ENCODE measurements around the gene TMEM44. TPM values are rescaled to one million over a fixed set of nuclear protein-coding genes. Genes with fewer than 3 reads are reported as not detected.
A peak's percentile ranks its signal among the peaks of the same experiment; 100 is the strongest.

TMEM44 gene
- total and polyA plus RNA-seq, 9 of the 15 experiments (the other 6 are each of a cell fraction or from before 2014, with no cell fraction given) = 0.53 to 18.1 (median 11.3) TPM

DNA sequence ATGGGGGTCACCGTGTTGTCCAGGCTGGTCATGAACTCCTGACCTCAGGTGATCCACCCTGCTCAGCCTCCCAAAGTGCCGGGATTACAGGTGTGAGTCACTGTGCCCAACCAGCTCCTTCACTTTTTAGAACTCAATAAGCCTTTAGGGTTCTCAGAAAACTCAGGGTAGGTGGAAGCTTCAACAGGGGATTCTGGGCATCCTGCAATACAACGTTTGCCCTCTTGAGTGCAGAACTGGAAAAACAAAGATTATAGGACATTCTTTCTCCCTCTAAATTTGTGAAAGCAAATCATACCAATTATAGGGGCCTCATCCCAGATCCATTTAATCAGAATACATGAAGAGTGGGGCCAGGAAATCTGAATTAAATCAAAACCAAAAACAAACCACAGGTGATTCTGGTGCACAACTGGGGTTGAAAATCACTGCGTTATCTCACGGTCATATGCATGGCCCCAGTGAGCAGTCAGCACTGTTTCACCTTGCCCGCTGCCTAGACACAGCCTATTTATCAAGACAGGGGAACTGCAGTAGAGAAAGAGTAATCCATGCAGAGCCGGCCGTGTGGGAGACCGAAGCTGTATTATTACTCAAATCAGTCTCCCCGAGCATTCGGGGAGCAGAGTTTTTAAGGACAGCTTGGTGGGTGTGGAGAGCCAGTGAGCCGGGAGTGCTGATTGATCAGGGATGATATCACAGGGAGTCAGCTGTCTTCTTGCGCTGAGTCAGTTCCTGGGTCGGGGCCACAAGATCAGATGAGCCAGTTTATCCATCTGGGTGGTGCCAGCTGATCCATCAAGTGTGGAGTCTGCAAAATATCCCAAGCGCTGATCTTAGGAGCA is 58.4 kb downstream of the TMEM44 start (continued):
- TF ChIP-seq HNRNPL (IDR thresholded peaks at IDR 0.05; ENCODE audit: low read depth, low read length) (no peak), HDAC2 (IDR thresholded peaks at IDR 0.05) (peak; percentile 92), HNRNPUL1 (IDR thresholded peaks at IDR 0.05; ENCODE audit: low read length) (no peak), SIN3A (IDR thresholded peaks at IDR 0.05; ENCODE audit: borderline replicate concordance in 2 of 2, control insufficient read depth in 1 of 2, low read depth in 2 of 2, low read length in 2 of 2) (no peak), SMARCE1 (IDR thresholded peaks at IDR 0.05) (peak; percentile 88), SRF (CRISPR knock-in tag; IDR thresholded peaks at IDR 0.05) (no peak), KDM1A (IDR thresholded peaks at IDR 0.05) (peak; percentile 99), FOXJ2 (tag; IDR thresholded peaks at IDR 0.05) (no peak), ZNF134 (CRISPR knock-in tag; conservative IDR thresholded peaks at IDR 0.05) (no peak), KAT8 (IDR thresholded peaks at IDR 0.05; ENCODE audit: low read depth) (no peak), CHD1 (IDR thresholded peaks at IDR 0.05; ENCODE audit: low read length) (no peak), FOSL1 (tag; conservative IDR thresholded peaks at IDR 0.05) (peak; percentile 93), NR2F6 (CRISPR knock-in tag; IDR thresholded peaks at IDR 0.05) (no peak), STAT5B (CRISPR knock-in tag; IDR thresholded peaks at IDR 0.05) (no peak), RNF2 (IDR thresholded peaks at IDR 0.05) (no peak), JUN (IDR thresholded peaks at IDR 0.05; ENCODE audit: borderline replicate concordance, low read depth, low read length) (peak; percentile 39; the same call in 1 of the 2 replicates), JUN (CRISPR knock-in tag; IDR thresholded peaks at IDR 0.05; ENCODE audit: borderline replicate concordance) (no peak), CBFA2T2 (conservative IDR thresholded peaks at IDR 0.05) (peak; percentile 73), MCM2 (IDR thresholded peaks at IDR 0.05; ENCODE audit: low read depth) (no peak)
- TF ChIP-seq, protein P1, sequence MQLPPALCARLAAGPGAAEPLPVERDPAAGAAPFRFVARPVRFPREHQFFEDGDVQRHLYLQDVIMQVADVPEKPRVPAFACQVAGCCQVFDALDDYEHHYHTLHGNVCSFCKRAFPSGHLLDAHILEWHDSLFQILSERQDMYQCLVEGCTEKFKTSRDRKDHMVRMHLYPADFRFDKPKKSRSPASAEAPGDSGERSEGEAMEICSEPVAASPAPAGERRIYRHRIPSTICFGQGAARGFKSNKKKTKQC (CRISPR knock-in tag; IDR thresholded peaks at IDR 0.05) = no peak
- TF ChIP-seq, protein P2, sequence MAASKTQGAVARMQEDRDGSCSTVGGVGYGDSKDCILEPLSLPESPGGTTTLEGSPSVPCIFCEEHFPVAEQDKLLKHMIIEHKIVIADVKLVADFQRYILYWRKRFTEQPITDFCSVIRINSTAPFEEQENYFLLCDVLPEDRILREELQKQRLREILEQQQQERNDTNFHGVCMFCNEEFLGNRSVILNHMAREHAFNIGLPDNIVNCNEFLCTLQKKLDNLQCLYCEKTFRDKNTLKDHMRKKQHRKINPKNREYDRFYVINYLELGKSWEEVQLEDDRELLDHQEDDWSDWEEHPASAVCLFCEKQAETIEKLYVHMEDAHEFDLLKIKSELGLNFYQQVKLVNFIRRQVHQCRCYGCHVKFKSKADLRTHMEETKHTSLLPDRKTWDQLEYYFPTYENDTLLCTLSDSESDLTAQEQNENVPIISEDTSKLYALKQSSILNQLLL (CRISPR knock-in tag; IDR thresholded peaks at IDR 0.05; ENCODE audit: borderline replicate concordance) = no peak
- TF ChIP-seq, protein P3, sequence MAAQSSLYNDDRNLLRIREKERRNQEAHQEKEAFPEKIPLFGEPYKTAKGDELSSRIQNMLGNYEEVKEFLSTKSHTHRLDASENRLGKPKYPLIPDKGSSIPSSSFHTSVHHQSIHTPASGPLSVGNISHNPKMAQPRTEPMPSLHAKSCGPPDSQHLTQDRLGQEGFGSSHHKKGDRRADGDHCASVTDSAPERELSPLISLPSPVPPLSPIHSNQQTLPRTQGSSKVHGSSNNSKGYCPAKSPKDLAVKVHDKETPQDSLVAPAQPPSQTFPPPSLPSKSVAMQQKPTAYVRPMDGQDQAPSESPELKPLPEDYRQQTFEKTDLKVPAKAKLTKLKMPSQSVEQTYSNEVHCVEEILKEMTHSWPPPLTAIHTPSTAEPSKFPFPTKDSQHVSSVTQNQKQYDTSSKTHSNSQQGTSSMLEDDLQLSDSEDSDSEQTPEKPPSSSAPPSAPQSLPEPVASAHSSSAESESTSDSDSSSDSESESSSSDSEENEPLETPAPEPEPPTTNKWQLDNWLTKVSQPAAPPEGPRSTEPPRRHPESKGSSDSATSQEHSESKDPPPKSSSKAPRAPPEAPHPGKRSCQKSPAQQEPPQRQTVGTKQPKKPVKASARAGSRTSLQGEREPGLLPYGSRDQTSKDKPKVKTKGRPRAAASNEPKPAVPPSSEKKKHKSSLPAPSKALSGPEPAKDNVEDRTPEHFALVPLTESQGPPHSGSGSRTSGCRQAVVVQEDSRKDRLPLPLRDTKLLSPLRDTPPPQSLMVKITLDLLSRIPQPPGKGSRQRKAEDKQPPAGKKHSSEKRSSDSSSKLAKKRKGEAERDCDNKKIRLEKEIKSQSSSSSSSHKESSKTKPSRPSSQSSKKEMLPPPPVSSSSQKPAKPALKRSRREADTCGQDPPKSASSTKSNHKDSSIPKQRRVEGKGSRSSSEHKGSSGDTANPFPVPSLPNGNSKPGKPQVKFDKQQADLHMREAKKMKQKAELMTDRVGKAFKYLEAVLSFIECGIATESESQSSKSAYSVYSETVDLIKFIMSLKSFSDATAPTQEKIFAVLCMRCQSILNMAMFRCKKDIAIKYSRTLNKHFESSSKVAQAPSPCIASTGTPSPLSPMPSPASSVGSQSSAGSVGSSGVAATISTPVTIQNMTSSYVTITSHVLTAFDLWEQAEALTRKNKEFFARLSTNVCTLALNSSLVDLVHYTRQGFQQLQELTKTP (IDR thresholded peaks at IDR 0.05; ENCODE audit: low read depth in 1 of 2, partially characterized antibody in 2 of 2) = peak in 1 of 2 experiments; percentile 71
- TF ChIP-seq, protein P4, sequence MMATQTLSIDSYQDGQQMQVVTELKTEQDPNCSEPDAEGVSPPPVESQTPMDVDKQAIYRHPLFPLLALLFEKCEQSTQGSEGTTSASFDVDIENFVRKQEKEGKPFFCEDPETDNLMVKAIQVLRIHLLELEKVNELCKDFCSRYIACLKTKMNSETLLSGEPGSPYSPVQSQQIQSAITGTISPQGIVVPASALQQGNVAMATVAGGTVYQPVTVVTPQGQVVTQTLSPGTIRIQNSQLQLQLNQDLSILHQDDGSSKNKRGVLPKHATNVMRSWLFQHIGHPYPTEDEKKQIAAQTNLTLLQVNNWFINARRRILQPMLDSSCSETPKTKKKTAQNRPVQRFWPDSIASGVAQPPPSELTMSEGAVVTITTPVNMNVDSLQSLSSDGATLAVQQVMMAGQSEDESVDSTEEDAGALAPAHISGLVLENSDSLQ (IDR thresholded peaks at IDR 0.05) = peak; percentile 44; the same call in 1 of the 2 replicates
